PC-9 (cell line): ENCODE measurements around the gene GPRIN2.

ENCODE experiments used
- CTCF ChIP-seq: fragments of 200-600 bp; sonication (generic); conservative IDR thresholded peaks from 2 replicates; pipeline ENCODE4 v1.6.1; 2017; ENCODE audit warnings: mixed run types, antibody characterized with exemption, mild to moderate bottlenecking, moderate library complexity
- EZH2 ChIP-seq: fragments of 200-600 bp; sonication (generic); IDR thresholded peaks from 2 replicates; pipeline ENCODE4 v1.8.0; 2017; ENCODE audit warnings: antibody characterized with exemption, low read depth

GRCh38 chr10:46538155-46538554 lies 18.3 kb downstream of the GPRIN2 start:
- TF ChIP-seq CTCF (no peak), EZH2 (no peak)
